ENCODE results near the gene DHCR7.

DNA sequence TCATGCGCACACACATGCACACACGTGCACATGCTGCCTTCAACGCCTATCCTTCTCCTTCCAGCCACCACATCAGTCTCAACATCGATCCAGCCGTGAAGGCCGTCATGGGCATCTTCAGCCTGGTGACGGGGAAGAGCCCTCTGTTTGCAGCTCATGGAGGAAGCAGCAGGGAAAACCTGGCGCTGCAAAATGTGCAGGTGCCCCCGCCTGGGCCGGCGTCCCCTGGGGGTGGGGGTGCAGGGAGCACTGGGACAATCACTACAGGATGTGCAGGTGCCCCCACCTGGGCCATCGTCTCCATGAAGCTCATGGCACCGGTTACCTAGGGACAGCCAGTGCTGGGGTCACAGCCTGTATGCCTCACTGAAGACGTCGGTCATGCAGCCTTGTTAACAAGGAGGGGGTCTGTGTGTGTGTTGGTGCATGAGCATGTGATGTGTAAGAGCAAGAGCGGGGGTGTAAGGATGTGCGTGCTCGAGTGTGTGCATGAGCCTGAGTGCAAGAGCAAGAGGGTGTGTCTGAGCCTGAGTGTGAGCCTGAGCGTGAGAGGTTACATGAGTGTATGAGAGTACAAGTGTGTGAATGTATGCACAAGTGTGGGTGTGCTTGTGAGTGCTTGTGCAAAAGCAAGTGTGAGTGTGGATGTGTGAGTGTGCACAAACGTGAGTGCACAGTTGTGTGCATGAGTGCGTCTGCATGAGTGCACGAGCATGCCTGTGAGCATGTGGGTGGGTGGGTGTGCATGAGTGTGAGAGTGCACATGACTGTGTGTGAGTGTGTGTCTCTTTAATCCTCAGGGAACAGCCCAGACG is 36.3 kb upstream of the DHCR7 start:
- TF ChIP-seq, protein P1, sequence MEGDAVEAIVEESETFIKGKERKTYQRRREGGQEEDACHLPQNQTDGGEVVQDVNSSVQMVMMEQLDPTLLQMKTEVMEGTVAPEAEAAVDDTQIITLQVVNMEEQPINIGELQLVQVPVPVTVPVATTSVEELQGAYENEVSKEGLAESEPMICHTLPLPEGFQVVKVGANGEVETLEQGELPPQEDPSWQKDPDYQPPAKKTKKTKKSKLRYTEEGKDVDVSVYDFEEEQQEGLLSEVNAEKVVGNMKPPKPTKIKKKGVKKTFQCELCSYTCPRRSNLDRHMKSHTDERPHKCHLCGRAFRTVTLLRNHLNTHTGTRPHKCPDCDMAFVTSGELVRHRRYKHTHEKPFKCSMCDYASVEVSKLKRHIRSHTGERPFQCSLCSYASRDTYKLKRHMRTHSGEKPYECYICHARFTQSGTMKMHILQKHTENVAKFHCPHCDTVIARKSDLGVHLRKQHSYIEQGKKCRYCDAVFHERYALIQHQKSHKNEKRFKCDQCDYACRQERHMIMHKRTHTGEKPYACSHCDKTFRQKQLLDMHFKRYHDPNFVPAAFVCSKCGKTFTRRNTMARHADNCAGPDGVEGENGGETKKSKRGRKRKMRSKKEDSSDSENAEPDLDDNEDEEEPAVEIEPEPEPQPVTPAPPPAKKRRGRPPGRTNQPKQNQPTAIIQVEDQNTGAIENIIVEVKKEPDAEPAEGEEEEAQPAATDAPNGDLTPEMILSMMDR (conservative IDR thresholded peaks at IDR 0.05; ENCODE audit: low read length), result no peak
- no peak for TF ChIP-seq EZH2phosphoT487 (IDR thresholded peaks at IDR 0.05; ENCODE audit: borderline replicate concordance)

Data from Loucy (cell line).